HCT116 (cell line): Measurements from ENCODE around the gene WDR76.

Experiments used
- FOSL1 ChIP-seq: IDR thresholded peaks from 2 replicates; pipeline ENCODE4 v1.6.1; 2012; ENCODE audit warnings: low read depth
- POLR2A ChIP-seq: IDR thresholded peaks from 2 replicates; pipeline ENCODE4 v1.7.0; 2011; ENCODE audit warnings: borderline replicate concordance; ENCODE audit not compliant: insufficient read depth, insufficient read length; ENCODE audit errors: extremely low read depth
- POLR2AphosphoS5 ChIP-seq: IDR thresholded peaks from 2 replicates; pipeline ENCODE4 v1.6.1; 2011; ENCODE audit warnings: mild to moderate bottlenecking, low read depth, low read length, moderate library complexity
- SIN3A ChIP-seq: IDR thresholded peaks from 2 replicates; pipeline ENCODE4 v1.6.1; 2012; ENCODE audit warnings: low read depth
- TF ChIP-seq, protein P1 (sequence below), 3 experiments: fragments of 200-600 bp in 1 of 3; sonication (generic) in 1 of 3; IDR thresholded peaks in 2 of 3; conservative IDR thresholded peaks in 1 of 3; 2 replicates each; pipeline ENCODE4 v1.5.1; 2012 to 2017; ENCODE audit warnings: low read depth in 2 of 3, low read length in 2 of 3, antibody characterized with exemption in 1 of 3, borderline replicate concordance in 1 of 3, control low read depth in 1 of 3, mild to moderate bottlenecking in 1 of 3, mixed read lengths in 1 of 3, mixed run types in 1 of 3, moderate library complexity in 1 of 3; ENCODE audit not compliant: insufficient read depth in 1 of 3
- TF ChIP-seq, protein P2 (sequence below): IDR thresholded peaks from 2 replicates; pipeline ENCODE4 v1.6.1; 2012; ENCODE audit warnings: low read depth
- TF ChIP-seq, protein P3 (sequence below): IDR thresholded peaks from 2 replicates; pipeline ENCODE4 v1.6.1; 2012

DNA sequence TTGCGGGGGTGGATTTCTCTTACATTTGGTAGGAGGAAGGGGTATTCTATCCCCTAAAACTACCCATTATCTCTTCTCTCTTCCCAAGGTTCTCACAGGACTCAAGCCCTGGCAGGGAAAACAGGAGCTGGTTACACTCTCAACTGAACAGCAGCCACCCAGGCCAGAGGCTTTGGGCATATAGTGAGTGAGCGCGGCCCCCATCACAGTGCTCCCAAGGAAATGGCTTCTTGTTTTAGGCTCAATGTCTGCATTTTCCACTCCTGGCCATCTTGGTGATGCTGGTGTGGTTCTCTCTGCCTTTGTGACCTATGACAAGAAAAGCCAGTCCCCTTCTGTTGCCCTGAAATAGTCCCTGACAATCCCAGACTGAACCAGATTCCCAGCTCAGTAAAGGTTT, 50.1 kb downstream of the WDR76 start:
- TF ChIP-seq, protein P1, sequence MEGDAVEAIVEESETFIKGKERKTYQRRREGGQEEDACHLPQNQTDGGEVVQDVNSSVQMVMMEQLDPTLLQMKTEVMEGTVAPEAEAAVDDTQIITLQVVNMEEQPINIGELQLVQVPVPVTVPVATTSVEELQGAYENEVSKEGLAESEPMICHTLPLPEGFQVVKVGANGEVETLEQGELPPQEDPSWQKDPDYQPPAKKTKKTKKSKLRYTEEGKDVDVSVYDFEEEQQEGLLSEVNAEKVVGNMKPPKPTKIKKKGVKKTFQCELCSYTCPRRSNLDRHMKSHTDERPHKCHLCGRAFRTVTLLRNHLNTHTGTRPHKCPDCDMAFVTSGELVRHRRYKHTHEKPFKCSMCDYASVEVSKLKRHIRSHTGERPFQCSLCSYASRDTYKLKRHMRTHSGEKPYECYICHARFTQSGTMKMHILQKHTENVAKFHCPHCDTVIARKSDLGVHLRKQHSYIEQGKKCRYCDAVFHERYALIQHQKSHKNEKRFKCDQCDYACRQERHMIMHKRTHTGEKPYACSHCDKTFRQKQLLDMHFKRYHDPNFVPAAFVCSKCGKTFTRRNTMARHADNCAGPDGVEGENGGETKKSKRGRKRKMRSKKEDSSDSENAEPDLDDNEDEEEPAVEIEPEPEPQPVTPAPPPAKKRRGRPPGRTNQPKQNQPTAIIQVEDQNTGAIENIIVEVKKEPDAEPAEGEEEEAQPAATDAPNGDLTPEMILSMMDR (IDR thresholded peaks at IDR 0.05 in 2 of 3, conservative IDR thresholded peaks at IDR 0.05 in 1 of 3; ENCODE audit: borderline replicate concordance in 1 of 3, insufficient read depth in 1 of 3, low read depth in 2 of 3, low read length in 2 of 3): no peak
- TF ChIP-seq, protein P2, sequence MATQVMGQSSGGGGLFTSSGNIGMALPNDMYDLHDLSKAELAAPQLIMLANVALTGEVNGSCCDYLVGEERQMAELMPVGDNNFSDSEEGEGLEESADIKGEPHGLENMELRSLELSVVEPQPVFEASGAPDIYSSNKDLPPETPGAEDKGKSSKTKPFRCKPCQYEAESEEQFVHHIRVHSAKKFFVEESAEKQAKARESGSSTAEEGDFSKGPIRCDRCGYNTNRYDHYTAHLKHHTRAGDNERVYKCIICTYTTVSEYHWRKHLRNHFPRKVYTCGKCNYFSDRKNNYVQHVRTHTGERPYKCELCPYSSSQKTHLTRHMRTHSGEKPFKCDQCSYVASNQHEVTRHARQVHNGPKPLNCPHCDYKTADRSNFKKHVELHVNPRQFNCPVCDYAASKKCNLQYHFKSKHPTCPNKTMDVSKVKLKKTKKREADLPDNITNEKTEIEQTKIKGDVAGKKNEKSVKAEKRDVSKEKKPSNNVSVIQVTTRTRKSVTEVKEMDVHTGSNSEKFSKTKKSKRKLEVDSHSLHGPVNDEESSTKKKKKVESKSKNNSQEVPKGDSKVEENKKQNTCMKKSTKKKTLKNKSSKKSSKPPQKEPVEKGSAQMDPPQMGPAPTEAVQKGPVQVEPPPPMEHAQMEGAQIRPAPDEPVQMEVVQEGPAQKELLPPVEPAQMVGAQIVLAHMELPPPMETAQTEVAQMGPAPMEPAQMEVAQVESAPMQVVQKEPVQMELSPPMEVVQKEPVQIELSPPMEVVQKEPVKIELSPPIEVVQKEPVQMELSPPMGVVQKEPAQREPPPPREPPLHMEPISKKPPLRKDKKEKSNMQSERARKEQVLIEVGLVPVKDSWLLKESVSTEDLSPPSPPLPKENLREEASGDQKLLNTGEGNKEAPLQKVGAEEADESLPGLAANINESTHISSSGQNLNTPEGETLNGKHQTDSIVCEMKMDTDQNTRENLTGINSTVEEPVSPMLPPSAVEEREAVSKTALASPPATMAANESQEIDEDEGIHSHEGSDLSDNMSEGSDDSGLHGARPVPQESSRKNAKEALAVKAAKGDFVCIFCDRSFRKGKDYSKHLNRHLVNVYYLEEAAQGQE: no peak
- TF ChIP-seq POLR2A (no peak), FOSL1 (no peak), SIN3A (no peak), POLR2AphosphoS5 (no peak)
- TF ChIP-seq, protein P3, sequence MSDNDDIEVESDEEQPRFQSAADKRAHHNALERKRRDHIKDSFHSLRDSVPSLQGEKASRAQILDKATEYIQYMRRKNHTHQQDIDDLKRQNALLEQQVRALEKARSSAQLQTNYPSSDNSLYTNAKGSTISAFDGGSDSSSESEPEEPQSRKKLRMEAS: no peak
